Body of pancreas (tissue), 4 donors: ENCODE measurements around the gene PLVAP.

Source experiments
- POLR2A ChIP-seq, 3 donors: fragments of 450-650 bp; IDR thresholded peaks; one replicate each; pipeline ENCODE4 v1.6.1; 2016; ENCODE audit warnings: antibody characterized with exemption in 3 of 3, mild to moderate bottlenecking in 2 of 3
- TF ChIP-seq, protein P1 (sequence below), 7 experiments: fragments of 450-650 bp in 4 of 7; fragments of 200-600 bp in 3 of 7; sonication (generic) in 3 of 7; IDR thresholded peaks; one replicate each; pipeline ENCODE4 v1.5.1; 2016 to 2019; ENCODE audit warnings: antibody characterized with exemption in 7 of 7

DNA sequence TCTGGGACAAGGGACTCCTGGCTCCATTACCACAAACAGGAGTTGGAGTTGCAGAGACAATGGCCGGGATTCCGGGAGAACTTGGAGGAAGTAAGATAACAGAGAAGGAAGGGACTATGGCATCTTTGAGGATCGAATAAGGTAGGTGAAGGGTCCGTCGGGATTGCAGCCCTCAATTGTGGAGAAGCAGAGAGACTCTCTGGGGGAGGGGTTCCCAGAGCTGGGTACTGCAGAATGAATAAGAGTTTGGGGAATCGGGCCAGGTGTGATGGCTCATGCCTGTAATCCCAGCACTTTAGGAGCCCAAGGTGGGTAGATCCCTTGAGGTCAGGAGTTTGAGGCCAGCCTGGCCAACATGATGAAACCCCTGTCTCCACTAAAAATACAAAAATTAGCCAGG is 24.5 kb upstream of the PLVAP start:
- TF ChIP-seq POLR2A (IDR thresholded peaks at IDR 0.05): no peak
- TF ChIP-seq, protein P1, sequence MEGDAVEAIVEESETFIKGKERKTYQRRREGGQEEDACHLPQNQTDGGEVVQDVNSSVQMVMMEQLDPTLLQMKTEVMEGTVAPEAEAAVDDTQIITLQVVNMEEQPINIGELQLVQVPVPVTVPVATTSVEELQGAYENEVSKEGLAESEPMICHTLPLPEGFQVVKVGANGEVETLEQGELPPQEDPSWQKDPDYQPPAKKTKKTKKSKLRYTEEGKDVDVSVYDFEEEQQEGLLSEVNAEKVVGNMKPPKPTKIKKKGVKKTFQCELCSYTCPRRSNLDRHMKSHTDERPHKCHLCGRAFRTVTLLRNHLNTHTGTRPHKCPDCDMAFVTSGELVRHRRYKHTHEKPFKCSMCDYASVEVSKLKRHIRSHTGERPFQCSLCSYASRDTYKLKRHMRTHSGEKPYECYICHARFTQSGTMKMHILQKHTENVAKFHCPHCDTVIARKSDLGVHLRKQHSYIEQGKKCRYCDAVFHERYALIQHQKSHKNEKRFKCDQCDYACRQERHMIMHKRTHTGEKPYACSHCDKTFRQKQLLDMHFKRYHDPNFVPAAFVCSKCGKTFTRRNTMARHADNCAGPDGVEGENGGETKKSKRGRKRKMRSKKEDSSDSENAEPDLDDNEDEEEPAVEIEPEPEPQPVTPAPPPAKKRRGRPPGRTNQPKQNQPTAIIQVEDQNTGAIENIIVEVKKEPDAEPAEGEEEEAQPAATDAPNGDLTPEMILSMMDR (IDR thresholded peaks at IDR 0.05): no peak
